Skeletal muscle satellite cell (primary cell): ENCODE data around the gene PLP1.

Experiments used
- H3K27me3 ChIP-seq: 2 replicates; pipeline ENCODE4 v1.7.0; 2013; ENCODE audit warnings: low read length; ENCODE audit not compliant: control insufficient read depth, insufficient read depth
- H3K36me3 ChIP-seq: 2 replicates; pipeline ENCODE4 v1.7.0; 2013; ENCODE audit warnings: mild to moderate bottlenecking, control low read depth, low read length; ENCODE audit not compliant: insufficient read depth
- H3K4me1 ChIP-seq: 2 replicates; pipeline ENCODE4 v1.7.0; 2013; ENCODE audit warnings: low read length; ENCODE audit not compliant: control insufficient read depth, insufficient read depth
- H3K4me2 ChIP-seq: 2 replicates; pipeline ENCODE4 v1.7.0; 2013; ENCODE audit warnings: mild to moderate bottlenecking, low read length
- H3K4me3 ChIP-seq: 2 replicates; pipeline ENCODE4 v1.7.0; 2013; ENCODE audit warnings: low read length
- H3K9ac ChIP-seq: 2 replicates; pipeline ENCODE4 v1.7.0; 2013; ENCODE audit warnings: mild to moderate bottlenecking, low read depth, low read length, moderate library complexity
- H3K9me3 ChIP-seq: replicated peaks from 2 replicates; pipeline ENCODE4 v1.7.0; 2013; ENCODE audit warnings: mild to moderate bottlenecking, control low read depth, low read length

The PLP1 gene

DNA sequence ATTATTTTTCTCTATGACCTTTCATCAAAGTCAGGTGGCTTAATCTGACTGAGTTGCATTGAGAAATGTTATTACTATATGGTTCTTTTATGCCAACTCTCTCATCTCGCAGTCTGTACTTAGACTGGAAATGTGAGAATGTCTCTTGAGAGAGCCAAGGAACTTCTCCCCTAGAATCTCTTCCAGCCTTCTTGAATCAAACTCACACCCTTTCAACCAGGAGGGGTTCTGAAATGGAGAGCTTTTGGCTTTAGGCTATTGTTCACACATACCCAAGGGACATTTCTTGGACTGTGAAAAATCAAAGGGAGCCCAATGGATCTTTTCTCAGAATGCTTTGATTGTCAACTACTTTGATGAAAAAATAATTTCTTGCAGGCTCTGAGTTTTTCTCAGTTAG lies 5.1 kb downstream of the PLP1 start:
- H3K9me3 ChIP-seq: no peaks in the 10 kb centered on the region
- no peaks in the 10 kb centered on the region for H3K36me3 ChIP-seq
- peaks cover 13% of the 10 kb centered on the region for H3K27me3 ChIP-seq
- H3K9ac ChIP-seq: no peak overlapping the region
- no peak overlapping the region for H3K4me2 ChIP-seq
- H3K4me3 ChIP-seq: no peak overlapping the region
- H3K4me1 ChIP-seq: no peaks in the 10 kb centered on the region

GRCh38 chrX:103782640-103783039 lies 6.0 kb downstream of the PLP1 start:
- H3K4me1 ChIP-seq: no peaks in the 10 kb centered on the region
- peaks cover 17% of the 10 kb centered on the region for H3K27me3 ChIP-seq
- H3K9ac ChIP-seq: no peak overlapping the region
- H3K36me3 ChIP-seq: no peaks in the 10 kb centered on the region
- H3K4me3 ChIP-seq: no peak overlapping the region
- H3K9me3 ChIP-seq: no peaks in the 10 kb centered on the region
- no peak overlapping the region for H3K4me2 ChIP-seq

DNA sequence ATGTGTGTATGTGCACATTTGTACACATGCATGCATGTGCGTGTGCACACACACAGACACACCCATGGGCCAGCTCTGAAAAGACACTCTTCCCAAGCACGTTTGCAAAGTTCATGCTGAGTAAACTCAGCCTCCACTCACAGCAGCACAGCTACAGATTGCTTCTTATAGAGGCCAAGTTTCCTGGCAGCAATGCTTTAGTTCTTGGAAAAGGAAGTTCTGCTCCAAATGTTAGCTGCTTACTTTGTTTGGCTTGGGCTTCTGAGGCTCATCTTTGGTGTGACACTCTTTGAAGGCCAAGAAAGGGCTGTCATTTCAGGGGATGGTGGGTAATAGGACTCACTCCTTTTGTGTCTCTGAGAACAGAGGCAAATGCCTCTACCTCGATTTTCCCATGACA lies 6.6 kb downstream of the PLP1 start:
- no peak overlapping the region for H3K4me3 ChIP-seq
- no peaks in the 10 kb centered on the region for H3K36me3 ChIP-seq
- no peak overlapping the region for H3K9ac ChIP-seq
- H3K9me3 ChIP-seq: no peaks in the 10 kb centered on the region
- no peaks in the 10 kb centered on the region for H3K4me1 ChIP-seq
- H3K27me3 ChIP-seq: peaks cover 17% of the 10 kb centered on the region
- no peak overlapping the region for H3K4me2 ChIP-seq

- Histone ChIP-seq H3K27me3 (peaks cover 18% of the 10 kb centered on the region), H3K9ac (no peak overlapping the region), H3K4me1 (no peaks in the 10 kb centered on the region), H3K36me3 (no peaks in the 10 kb centered on the region), H3K4me3 (no peak overlapping the region), H3K9me3 (no peaks in the 10 kb centered on the region), H3K4me2 (no peak overlapping the region)
Measured at GRCh38 chrX:103783971-103784370, 7.3 kb downstream of the PLP1 start.

DNA sequence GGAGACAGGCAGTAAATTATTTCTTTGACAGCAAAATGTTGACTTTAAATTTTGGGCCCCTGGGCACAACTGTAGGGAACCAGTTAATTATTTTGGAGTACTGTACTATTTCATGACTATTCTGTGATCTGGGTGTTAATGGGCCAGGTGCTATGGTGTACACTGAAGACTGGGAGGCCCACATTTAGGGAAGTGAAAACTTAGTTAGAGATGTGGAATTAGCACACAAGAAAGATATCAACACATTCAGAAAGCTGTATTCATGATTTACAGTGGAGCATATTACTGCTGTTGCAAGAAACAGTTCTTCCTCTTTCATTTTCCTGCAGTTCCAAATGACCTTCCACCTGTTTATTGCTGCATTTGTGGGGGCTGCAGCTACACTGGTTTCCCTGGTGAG lies 12.4 kb downstream of the PLP1 start:
- Histone ChIP-seq H3K27me3 (peaks cover 22% of the 10 kb centered on the region), H3K4me2 (no peak overlapping the region), H3K9me3 (no peaks in the 10 kb centered on the region), H3K4me3 (no peak overlapping the region), H3K4me1 (peaks cover 16% of the 10 kb centered on the region), H3K36me3 (no peaks in the 10 kb centered on the region), H3K9ac (no peak overlapping the region)

DNA sequence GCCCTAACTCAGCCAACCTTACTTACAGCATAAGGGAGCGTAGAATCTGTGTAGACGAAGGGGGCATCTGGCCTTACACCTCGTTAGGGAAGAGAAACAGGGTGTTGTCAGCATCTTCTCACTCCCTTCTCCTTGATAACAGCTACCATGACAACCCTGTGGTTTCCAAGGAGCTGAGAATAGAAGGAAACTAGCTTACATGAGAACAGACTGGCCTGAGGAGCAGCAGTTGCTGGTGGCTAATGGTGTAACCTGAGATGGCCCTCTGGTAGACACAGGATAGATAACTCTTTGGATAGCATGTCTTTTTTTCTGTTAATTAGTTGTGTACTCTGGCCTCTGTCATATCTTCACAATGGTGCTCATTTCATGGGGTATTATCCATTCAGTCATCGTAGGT lies 14.6 kb downstream of the PLP1 start:
- H3K4me3 ChIP-seq: no peak overlapping the region
- no peaks in the 10 kb centered on the region for H3K36me3 ChIP-seq
- no peaks in the 10 kb centered on the region for H3K9me3 ChIP-seq
- H3K27me3 ChIP-seq: peaks cover 16% of the 10 kb centered on the region
- H3K4me1 ChIP-seq: peaks cover 19% of the 10 kb centered on the region
- no peak overlapping the region for H3K9ac ChIP-seq
- H3K4me2 ChIP-seq: peak overlapping the region; percentile 15

DNA sequence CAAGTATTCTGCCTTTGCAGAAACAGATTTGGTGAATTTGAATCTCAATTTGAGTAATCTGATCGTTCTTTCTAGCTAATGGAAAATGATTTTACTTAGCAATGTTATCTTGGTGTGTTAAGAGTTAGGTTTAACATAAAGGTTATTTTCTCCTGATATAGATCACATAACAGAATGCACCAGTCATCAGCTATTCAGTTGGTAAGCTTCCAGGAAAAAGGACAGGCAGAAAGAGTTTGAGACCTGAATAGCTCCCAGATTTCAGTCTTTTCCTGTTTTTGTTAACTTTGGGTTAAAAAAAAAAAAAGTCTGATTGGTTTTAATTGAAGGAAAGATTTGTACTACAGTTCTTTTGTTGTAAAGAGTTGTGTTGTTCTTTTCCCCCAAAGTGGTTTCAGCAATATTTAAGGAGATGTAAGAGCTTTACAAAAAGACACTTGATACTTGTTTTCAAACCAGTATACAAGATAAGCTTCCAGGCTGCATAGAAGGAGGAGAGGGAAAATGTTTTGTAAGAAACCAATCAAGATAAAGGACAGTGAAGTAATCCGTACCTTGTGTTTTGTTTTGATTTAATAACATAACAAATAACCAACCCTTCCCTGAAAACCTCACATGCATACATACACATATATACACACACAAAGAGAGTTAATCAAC lies 15.3 kb downstream of the PLP1 start:
- peaks cover 13% of the 10 kb centered on the region for H3K27me3 ChIP-seq
- no peak overlapping the region for H3K4me3 ChIP-seq
- peaks cover 19% of the 10 kb centered on the region for H3K4me1 ChIP-seq
- H3K4me2 ChIP-seq: peak overlapping the region; percentile 15
- no peak overlapping the region for H3K9ac ChIP-seq
- H3K36me3 ChIP-seq: no peaks in the 10 kb centered on the region
- no peaks in the 10 kb centered on the region for H3K9me3 ChIP-seq

GRCh38 chrX:103792916-103793544 lies 16.4 kb downstream of the PLP1 start:
- Histone ChIP-seq H3K4me3 (no peak overlapping the region), H3K9me3 (no peaks in the 10 kb centered on the region), H3K27me3 (peaks cover 8% of the 10 kb centered on the region), H3K9ac (no peak overlapping the region), H3K4me2 (peak overlapping the region; percentile 56), H3K36me3 (no peaks in the 10 kb centered on the region), H3K4me1 (peaks cover 19% of the 10 kb centered on the region)

DNA sequence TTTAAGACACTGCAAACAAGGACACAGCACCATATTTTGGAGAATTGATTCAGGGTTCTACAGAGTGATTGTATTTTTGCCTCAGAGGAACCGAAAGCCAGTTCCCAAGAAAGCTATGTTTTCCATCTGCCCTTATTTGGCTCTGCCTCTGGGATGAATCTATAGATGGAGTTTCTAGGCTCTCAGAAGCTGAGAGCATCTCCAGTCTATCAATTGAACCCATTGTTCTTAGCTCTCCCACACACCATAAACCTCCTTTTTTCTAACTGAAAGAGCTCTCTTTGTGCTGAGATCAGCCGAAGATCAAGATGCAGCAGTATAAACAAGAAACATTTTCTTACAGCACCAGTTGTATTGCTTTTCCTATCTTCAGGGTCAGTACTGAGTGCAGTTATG lies 16.9 kb downstream of the PLP1 start:
- Histone ChIP-seq H3K9ac (no peak overlapping the region), H3K27me3 (peaks cover 8% of the 10 kb centered on the region), H3K4me3 (no peak overlapping the region), H3K36me3 (no peaks in the 10 kb centered on the region), H3K4me2 (peak overlapping the region; percentile 56), H3K9me3 (no peaks in the 10 kb centered on the region), H3K4me1 (peaks cover 19% of the 10 kb centered on the region)

GRCh38 chrX:103794119-103794518 lies 17.5 kb downstream of the PLP1 start:
- Histone ChIP-seq H3K9me3 (no peaks in the 10 kb centered on the region), H3K9ac (no peak overlapping the region), H3K4me2 (peak overlapping the region; percentile 56), H3K4me3 (no peak overlapping the region), H3K4me1 (peaks cover 19% of the 10 kb centered on the region), H3K36me3 (no peaks in the 10 kb centered on the region), H3K27me3 (peaks cover 4% of the 10 kb centered on the region)

DNA sequence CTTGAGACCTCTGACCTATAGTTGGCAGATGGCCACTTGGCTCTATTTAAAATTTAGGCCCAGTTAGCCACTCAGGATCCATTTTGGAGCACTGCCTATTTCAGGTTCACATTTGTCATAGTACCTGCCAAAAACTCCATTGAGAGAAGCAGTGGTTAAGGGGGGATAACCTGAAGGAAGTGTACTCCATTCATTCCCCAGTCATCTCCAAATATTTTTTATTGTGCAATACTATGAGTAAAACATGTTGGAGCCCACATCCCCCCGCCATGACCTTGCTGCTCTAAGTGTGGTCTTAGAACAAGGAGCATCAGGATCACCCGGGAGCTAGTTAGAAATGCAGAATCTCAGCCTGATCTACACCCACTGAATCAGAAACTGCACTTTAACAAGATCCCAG lies 21.1 kb downstream of the PLP1 start:
- H3K4me3 ChIP-seq: no peak overlapping the region
- peaks cover 12% of the 10 kb centered on the region for H3K4me1 ChIP-seq
- H3K9ac ChIP-seq: no peak overlapping the region
- no peaks in the 10 kb centered on the region for H3K9me3 ChIP-seq
- H3K27me3 ChIP-seq: peaks cover 1% of the 10 kb centered on the region
- no peak overlapping the region for H3K4me2 ChIP-seq
- H3K36me3 ChIP-seq: no peaks in the 10 kb centered on the region

DNA sequence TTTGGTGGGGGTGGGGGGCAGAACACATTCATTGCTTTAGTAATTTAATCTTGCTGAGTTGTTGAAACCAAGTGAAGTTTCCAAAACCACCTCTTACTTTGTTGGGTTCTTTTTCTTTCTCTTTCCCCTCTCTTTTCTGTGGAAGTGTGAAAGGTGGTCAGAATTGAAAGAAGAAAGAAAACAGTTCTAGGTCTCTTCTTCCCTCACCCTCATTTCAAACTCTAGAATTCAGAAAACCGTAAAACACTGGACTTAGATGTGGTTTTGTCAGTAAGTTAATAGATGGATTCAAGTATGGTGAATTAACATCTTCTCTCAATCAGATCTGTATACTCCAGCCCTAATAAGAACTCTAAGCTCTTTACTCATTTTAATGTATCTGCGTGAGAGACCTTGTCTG lies 23.7 kb downstream of the PLP1 start:
- H3K9ac ChIP-seq: no peak overlapping the region

More for the DNA sequence above, 23.7 kb downstream of the PLP1 start:
- no peak overlapping the region for H3K4me3 ChIP-seq
- no peak overlapping the region for H3K4me2 ChIP-seq
- H3K27me3 ChIP-seq: peaks cover 9% of the 10 kb centered on the region
- H3K4me1 ChIP-seq: no peaks in the 10 kb centered on the region
- H3K9me3 ChIP-seq: no peaks in the 10 kb centered on the region
- no peaks in the 10 kb centered on the region for H3K36me3 ChIP-seq
